ENCODE measurements around the gene RAP2A. TPM values are rescaled to one million over a fixed set of nuclear protein-coding genes. Genes with fewer than 3 reads are reported as not detected.

Gene RAP2A
- total and polyA plus RNA-seq, 2 experiments from 2014 or later: 15.1 to 24.3 TPM

DNA sequence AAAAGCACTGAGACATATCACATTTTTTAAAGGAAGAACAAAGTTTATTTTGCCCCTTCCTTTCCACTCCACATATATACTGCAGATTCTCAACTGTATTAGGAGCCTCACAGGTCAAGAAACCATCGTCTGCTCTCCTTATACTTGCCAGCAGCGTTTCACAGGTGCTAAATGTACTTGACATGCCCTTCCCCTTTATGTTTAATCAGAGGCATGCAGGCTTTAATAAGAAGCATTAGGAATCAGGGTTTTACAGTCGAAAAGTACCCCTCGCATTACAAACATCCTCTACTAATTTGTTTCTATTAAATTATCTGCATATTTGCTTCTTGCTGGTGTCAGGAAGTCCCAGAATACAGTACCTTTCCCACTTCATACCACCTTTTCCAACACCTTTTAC is 3.7 kb upstream of the RAP2A start:
- no peak overlapping the region for H3K27ac ChIP-seq
- no peaks in the 10 kb centered on the region for H3K27me3 ChIP-seq
- DNase-seq (ENCODE audit: low read depth in 1 of 2, low spot score in 1 of 2): no peak
- H3K9me3 ChIP-seq (ENCODE audit: low read depth): no peaks in the 10 kb centered on the region
- TF ChIP-seq, protein P1, sequence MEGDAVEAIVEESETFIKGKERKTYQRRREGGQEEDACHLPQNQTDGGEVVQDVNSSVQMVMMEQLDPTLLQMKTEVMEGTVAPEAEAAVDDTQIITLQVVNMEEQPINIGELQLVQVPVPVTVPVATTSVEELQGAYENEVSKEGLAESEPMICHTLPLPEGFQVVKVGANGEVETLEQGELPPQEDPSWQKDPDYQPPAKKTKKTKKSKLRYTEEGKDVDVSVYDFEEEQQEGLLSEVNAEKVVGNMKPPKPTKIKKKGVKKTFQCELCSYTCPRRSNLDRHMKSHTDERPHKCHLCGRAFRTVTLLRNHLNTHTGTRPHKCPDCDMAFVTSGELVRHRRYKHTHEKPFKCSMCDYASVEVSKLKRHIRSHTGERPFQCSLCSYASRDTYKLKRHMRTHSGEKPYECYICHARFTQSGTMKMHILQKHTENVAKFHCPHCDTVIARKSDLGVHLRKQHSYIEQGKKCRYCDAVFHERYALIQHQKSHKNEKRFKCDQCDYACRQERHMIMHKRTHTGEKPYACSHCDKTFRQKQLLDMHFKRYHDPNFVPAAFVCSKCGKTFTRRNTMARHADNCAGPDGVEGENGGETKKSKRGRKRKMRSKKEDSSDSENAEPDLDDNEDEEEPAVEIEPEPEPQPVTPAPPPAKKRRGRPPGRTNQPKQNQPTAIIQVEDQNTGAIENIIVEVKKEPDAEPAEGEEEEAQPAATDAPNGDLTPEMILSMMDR (IDR thresholded peaks at IDR 0.05; ENCODE audit: low read depth, low read length): no peak
- no peaks in the 10 kb centered on the region for H3K36me3 ChIP-seq
- H3K4me1 ChIP-seq (ENCODE audit: low read depth): peaks cover 9% of the 10 kb centered on the region
- H3K4me3 ChIP-seq: no peak overlapping the region

DNA sequence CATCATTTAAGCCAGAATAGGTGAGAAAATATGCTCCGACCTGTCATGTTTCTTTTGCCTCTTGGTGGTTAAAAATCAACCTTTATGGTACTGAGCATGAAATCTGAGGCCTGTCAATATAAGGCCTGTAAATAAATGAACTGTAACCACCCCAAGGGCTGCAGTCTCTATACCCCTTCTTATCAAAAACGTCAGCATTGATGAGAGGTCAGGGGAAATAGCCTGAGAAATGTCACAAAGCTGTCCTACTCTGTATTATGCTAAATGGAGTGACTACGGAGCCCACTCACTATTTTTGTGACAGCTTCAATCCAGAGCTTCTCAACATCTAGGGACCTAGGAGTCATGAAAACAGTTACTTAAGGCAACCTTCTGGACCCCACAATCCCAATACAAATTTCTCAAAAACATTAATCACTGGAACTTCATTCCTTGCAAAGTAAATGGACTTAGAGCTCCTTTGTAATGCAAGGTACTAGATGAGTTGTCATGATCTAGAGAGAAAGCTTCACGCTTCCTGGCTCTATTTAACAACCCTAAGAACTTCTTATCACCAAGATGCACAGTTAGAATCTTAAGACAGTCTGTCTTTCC is 2.7 kb upstream of the RAP2A start:
- H3K27ac ChIP-seq: peak overlapping the region; percentile 20
- H3K9me3 ChIP-seq (ENCODE audit: low read depth): no peaks in the 10 kb centered on the region
- no peak overlapping the region for H3K4me3 ChIP-seq
- peaks cover 16% of the 10 kb centered on the region for H3K4me1 ChIP-seq (ENCODE audit: low read depth)
- no peaks in the 10 kb centered on the region for H3K36me3 ChIP-seq
- DNase-seq (ENCODE audit: low read depth in 1 of 2, low spot score in 1 of 2): no peak
- no peaks in the 10 kb centered on the region for H3K27me3 ChIP-seq
- TF ChIP-seq, protein P1 (IDR thresholded peaks at IDR 0.05; ENCODE audit: low read depth, low read length): no peak

DNA sequence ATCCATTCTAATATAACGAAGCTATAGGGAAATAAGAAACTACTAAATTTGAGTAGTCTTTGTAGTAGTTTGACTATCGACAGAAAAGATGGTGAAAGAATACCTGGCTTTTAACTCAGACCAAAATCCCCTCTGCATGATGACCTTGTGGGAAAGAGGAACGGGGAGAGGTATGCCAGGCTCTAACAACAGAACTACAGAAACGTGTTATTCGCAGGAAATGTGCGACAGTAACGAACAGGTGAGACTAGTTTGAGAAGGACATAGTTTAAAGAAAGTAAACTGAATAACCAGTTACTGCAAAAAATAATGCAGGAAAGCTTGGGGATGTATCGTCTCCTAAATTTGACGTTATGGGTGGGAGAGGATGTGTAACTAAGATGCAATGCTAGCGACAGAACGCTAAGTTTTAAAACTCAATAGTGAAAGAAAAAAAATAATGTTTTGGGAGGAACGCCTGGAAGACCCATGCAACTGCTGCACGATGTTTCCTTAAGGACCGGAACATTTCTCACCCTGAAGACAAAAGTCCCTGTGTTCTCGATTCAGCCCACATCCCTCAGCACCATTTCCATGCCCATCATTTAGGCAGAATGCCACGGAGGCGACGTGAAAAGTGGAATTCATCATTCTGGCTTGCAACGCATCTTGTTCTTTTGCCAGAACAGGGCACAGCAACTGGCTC is 1.6 kb upstream of the RAP2A start:
- Histone ChIP-seq H3K36me3 (no peaks in the 10 kb centered on the region), H3K4me3 (peak overlapping the region; percentile 61), H3K9me3 (ENCODE audit: low read depth) (no peaks in the 10 kb centered on the region), H3K27ac (peak overlapping the region; percentile 11), H3K27me3 (no peaks in the 10 kb centered on the region), H3K4me1 (ENCODE audit: low read depth) (peaks cover 20% of the 10 kb centered on the region)
- TF ChIP-seq, protein P1 (IDR thresholded peaks at IDR 0.05; ENCODE audit: low read depth, low read length): no peak
- peak in 1 of 2 donors; percentile 3 for DNase-seq (ENCODE audit: low read depth in 1 of 2, low spot score in 1 of 2)

DNA sequence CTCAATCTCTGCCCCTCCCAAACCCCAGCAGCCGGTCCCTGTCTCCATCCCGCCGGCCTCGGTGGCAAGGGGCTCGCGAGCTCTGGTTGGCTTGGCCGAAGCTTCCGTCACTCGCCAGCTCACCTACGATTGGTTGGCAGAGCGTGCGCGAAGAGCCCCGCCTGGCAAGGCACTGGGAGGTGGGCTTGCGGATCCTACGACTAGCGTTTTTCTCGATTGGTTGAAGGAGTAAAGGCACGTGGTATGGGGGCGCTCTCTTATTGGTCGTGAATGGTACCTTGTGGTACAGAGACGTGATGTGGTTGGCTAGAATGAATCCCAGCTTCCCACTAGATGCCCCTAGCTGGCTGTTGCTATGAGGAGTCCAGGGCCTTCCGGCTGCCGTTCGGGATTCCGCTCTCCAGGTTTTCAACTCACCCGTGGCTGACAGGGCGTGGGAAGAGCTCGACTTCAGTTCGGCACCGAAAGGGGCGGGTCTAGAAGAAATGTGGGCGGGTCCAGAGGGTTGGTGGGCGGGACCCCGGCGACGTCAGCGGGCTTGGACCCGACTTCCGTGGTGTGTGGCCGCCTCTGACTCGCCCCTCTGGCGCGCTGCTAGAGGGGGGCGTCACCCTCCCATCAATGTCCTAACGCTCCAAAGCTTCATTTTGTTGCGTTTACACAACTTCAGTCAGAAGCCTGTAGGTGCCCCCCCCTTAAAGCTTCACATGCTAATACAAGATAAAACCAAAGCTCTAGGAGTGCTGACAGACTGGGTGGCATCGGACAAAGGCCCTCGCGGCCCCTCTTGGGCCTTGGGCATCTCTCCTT is 847 bp upstream of the RAP2A start:
- peak overlapping the region; percentile 95 for H3K27ac ChIP-seq
- H3K27me3 ChIP-seq: no peaks in the 10 kb centered on the region
- no peaks in the 10 kb centered on the region for H3K36me3 ChIP-seq
- peak overlapping the region; percentile 71 for H3K4me3 ChIP-seq
- peak; percentile 99 to 100 for DNase-seq (ENCODE audit: low read depth in 1 of 2, low spot score in 1 of 2)
- H3K4me1 ChIP-seq (ENCODE audit: low read depth): peaks cover 20% of the 10 kb centered on the region
- TF ChIP-seq, protein P1 (IDR thresholded peaks at IDR 0.05; ENCODE audit: low read depth, low read length): no peak
- no peaks in the 10 kb centered on the region for H3K9me3 ChIP-seq (ENCODE audit: low read depth)

DNA sequence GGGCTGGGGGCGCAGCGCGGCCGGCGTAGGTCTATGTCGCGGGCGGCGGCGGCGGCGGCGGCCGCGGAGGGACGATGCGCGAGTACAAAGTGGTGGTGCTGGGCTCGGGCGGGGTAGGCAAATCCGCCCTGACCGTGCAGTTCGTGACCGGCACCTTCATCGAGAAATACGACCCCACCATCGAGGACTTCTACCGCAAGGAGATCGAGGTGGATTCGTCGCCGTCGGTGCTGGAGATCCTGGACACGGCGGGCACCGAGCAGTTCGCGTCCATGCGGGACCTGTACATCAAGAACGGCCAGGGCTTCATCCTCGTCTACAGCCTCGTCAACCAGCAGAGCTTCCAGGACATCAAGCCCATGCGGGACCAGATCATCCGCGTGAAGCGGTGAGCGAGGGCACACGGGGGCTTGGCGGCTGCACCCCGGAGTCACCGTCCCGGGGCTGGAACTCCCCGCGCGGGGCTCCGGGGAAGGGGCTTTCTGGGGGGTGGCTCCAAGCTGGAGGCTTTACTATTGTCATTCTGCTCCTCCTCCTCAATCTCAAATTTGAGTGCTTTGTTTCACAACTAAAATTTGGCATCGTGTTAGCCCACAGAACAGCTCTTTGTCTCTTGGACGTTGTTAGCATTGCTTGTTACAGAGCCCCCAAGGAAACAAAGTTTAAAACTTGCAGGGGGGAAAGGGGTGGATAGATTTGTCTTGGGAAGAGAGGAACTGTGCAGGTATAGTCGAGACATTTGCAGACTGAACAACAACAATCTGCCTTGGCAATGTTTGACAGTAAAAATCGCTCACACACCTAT is 630 bp downstream of the RAP2A start:
- H3K27ac ChIP-seq: peak overlapping the region; percentile 73

More for the DNA sequence above, 630 bp downstream of the RAP2A start:
- TF ChIP-seq, protein P1 (IDR thresholded peaks at IDR 0.05; ENCODE audit: low read depth, low read length): no peak
- H3K9me3 ChIP-seq (ENCODE audit: low read depth): no peaks in the 10 kb centered on the region
- peak; percentile 33 to 71 for DNase-seq (ENCODE audit: low read depth in 1 of 2, low spot score in 1 of 2)
- no peaks in the 10 kb centered on the region for H3K27me3 ChIP-seq
- H3K4me3 ChIP-seq: peak overlapping the region; percentile 92
- H3K36me3 ChIP-seq: no peaks in the 10 kb centered on the region
- H3K4me1 ChIP-seq (ENCODE audit: low read depth): peaks cover 20% of the 10 kb centered on the region
